GM18498 (cell line): Measurements from ENCODE around the gene WNT16.
"Not testable (repeated sequence)": the region's sequence is repeated elsewhere in the genome, so short reads cannot be mapped to it uniquely, and the experiment has no call there.

Source experiments
- ATAC-seq: cut with Tn5 transposase; IDR thresholded peaks from one replicate; pipeline ENCODE4 v1.9.1; 2021; ENCODE audit warnings: mild to moderate bottlenecking, moderate library complexity; ENCODE audit not compliant: unreplicated experiment

The WNT16 gene

DNA sequence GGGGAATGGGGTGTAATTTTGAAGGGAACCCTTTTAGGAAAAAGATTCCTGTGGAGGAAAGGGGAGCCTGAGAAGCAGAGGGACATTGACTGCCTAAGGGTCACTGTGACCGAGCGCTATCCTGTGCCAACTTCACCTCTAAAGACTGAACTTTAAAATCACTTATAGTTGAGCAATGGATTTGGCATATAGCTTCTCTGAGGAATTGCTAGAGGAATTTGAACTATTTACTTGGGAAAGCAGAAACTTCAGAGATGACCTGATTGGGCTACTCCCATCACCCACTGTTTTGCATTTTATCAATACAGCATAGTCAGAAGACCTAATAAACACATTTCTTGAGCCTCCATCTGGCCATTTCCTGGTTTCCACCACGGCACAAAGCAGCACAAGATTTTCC, 23.7 kb upstream of the WNT16 start:
- no peak for ATAC-seq

- peak; percentile 20 for ATAC-seq
Observed at GRCh38 chr7:121306565-121306964, 22.2 kb upstream of the WNT16 start.

DNA sequence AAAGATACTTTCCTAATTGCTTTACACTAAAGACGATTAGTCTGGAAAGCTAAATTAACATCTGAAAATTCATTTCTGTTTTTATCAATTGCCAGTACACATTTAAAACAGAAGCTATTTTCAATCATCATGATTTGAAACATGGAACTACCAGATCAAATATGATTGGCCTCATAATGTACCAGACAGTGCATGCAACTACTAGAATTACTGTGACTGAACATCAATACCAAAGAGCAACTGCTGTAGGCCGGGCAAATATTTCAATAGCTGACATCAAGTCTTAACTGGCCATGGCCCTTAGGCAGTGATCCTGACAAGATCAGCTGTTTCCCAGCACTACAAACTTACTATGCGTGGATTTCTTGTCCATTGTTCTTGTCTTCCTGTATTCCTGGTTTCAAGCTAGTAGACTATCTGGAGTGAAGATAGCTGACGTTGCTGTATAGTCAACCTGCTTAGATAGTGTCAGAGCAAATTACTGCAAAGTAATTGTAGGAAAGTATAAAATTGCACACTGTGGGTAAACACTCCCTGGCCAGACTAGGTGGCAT, 21.7 kb upstream of the WNT16 start:
- peak; percentile 28 for ATAC-seq

DNA sequence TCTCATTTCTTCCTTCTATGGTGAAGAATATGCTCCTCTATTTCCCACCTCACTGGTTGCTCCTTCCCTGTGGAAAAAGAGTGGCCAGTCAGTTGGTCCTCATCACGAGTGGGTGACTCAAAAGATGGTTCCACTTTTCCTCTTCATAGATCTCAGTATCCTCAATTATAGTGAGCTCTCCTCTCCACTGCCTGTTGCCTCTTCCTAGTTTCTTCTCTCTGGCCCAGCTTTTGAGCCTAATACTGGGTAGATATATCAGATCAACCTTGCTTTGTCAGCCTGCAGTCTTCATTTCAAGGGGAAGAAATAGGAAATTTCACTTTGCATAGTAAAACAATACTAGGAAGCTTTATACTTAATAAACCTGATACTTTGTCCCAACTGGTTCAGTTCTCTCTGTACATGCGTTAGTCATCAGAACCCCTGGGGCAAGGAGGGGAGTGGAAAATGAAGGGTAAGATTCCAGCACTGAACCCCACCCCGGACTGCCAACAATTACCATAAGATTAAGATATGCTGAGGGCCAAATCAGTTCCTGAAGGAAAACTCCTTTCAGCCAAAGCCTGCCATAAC, 15.5 kb upstream of the WNT16 start:
- peak; percentile 5 for ATAC-seq

- peak; percentile 93 for ATAC-seq
Observed at GRCh38 chr7:121313793-121314676, 14.8 kb upstream of the WNT16 start.

DNA sequence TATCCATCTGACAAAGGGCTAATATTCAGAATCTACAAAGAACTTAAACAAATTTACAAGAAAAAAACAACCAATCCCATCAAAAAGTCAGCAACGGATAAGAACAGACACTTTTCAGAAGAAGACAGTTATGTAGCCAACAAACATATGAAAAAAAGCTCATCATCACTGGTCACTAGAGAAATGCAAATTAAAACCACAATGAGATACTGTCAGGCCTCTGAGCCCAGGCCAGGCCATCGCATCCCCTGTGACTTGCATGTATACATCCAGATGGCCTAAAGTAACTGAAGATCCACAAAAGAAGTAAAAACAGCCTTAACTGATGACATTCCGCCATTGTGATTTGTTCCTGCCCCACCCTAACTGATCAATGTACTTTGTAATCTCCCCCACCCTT, 13.6 kb upstream of the WNT16 start:
- ATAC-seq, result not testable (repeated sequence)

GRCh38 chr7:121322460-121322859, 6.3 kb upstream of the WNT16 start:
- no peak for ATAC-seq

DNA sequence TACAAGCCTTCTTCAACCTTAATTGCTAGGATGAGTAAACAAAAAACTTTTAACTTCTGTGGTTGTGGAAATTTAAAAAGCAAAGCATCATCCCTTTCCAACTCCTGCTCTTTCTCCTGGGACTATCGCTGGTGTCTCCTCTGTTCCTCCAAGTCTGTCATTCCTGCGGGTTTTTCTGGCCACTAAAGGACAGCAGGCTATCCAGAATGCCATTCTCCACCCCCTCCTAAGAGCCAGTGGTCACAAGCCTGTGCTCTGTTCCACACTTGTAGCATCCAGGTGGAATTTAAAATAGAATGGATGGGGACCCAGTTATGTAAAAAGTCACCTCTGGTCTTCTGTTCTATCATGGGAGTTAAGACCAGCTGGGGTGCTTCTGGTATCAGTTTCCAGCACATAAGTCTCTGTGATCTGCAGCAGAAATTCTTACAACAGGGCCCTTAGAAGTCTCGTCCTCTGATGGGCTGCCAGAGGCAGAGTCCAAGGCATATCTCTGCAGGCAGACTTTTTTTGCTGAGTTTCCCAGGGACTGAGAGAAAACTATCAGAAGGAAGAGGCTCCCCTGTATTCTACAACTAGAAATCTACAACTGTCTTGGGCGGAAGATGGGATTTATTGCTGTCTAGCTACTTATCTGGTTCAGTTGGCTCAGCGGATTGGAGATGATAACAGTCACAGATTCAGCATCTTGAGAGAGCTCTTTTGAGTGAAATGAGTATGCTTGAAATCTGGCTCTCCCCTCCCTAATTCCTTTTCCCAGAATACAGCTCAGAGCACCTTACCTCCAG, 5.1 kb upstream of the WNT16 start:
- no peak for ATAC-seq

- ATAC-seq, result no peak
Observed at GRCh38 chr7:121327671-121328070, 1.1 kb upstream of the WNT16 start.

DNA sequence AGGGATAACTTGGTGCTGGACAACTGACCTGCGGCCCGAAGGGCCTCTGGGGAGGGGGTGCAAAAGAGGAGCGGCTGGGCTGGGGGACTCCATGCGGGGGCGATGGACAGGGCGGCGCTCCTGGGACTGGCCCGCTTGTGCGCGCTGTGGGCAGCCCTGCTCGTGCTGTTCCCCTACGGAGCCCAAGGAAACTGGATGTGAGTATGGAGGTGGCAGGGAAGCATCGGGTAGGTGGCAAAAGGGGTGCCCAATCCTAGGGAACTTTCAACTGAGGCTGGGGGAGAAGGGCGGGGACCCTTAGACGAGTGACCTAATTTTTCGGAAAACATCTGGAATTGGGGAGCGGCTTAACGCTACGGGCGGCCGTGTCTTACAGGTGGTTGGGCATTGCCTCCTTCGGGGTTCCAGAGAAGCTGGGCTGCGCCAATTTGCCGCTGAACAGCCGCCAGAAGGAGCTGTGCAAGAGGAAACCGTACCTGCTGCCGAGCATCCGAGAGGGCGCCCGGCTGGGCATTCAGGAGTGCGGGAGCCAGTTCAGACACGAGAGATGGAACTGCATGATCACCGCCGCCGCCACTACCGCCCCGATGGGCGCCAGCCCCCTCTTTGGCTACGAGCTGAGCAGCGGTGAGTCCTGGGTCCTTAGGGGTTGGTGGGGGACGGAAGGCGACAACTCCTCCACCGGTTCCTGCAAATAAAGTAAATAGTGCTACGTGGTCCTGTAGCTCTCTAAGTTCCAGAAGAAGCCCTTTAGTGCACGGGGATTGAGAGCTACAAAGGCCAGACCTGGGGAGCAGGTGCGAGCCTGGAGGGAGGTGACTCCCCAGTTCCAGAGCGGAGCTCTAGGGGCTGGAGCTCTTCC, 622 bp downstream of the WNT16 start:
- ATAC-seq, result peak; percentile 74

DNA sequence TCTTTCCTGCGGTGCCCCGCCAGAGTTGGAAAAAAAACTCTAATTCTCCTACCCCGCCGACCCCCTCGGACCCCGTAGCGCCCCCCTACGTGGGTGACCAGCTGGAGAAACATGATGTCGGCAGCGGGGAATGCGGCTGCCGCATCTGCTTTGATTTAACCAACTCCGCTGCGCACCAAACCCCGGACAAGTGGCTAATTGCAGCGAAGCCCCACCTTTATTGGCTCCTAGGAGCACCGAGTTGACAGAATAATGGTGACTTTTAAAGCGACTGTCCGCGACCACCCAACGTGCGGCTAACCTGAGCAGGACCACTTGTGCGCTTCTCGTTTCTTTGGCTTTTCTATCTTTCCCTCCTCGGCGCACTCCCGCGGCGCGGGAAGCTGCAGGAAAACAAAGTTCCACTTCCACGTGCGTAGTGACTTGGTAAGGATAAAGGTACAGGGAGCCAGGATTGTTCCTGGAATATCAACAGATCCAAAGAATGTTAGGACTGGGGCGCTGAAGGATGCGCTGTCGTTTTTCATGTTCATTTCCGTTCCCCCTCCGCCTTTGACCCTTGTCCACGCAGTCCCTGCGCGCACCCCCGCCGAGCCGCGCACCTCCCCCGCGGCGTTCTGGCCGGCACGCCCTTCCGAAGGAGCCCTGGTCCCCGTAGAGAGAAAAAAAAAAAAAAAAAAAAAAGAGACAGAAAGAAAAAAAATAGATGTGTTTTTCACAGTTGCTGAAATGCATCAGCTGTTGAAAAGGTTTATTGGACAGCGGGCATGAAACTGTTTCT, 1.4 kb downstream of the WNT16 start:
- peak; percentile 43 for ATAC-seq

- ATAC-seq, result no peak
Observed at GRCh38 chr7:121331048-121331447, 2.2 kb downstream of the WNT16 start.

GRCh38 chr7:121331574-121331973, 2.8 kb downstream of the WNT16 start:
- no peak for ATAC-seq

DNA sequence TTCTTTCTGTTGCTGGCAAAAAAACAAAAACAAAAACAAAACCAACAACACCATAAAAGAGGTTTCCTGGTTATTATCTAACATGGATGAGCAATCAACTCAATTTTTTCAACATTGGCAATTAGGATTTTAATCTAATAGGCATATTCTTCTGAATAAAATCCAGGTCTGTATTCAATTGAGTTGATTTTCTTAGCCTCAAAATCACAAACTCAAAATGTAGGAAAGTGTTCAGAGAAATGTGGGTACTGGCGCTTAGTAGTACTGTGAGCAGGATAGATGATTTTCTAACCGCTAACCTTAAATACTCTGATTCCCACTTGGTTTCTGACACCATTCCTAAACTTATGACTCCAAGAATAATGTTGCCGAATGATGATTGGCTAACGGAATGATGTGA, 5.6 kb downstream of the WNT16 start:
- no peak for ATAC-seq

DNA sequence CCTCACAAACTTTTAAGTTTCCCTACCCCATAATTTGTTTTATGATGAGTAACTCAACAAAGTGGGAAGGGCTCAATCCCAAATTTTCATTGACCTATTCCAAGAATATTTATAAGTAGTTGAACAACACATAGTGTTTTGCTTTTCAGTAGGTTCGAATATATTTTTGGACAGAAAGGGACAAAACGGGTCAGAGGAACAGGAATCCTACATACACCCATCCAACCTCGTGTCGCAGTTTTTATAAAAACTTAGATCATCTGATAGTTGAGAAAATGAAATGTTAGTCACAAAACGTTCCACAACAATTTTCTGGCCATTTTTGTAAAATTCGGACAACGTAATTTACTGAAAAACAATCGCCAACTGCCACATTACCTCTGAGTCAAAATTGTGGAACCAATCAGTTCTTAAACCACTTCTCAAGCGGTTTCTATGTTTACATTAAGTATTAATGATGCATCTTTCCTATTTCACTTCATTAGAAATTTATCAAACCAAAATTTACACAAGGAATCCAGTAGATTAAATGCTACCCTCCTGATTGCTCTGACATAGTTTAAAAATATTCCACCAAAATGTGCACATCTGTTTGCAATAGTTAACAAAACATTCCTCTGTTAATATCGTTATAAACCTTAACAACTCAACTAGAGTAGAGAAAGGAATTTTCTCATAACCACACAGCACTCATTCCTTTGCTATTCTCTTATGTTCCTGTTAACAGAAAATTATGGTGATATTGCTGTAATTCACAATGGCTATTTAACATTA, 6.3 kb downstream of the WNT16 start:
- no peak for ATAC-seq

DNA sequence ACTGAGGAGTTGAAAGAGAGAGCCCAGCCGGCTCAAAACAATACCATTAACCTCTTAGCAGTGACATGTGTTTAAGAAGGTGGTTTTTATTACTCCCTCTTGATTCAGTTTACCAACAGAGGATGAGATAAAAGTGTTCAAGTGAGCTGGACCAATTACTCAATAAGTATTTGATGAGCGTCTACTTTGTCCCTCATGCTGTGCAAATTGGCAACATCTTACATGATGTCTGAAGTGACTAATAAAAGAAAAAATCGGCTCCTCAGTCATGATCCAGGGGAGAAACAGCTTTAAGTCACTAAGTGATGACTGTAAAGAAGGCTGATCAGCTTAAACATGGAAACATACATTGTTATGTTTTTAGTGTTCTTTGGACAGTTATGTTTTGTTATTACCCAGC, 7.8 kb downstream of the WNT16 start:
- ATAC-seq, result no peak

GRCh38 chr7:121337398-121337797, 8.6 kb downstream of the WNT16 start:
- ATAC-seq, result peak; percentile 62

GRCh38 chr7:121339082-121339481, 10.3 kb downstream of the WNT16 start:
- peak; percentile 41 for ATAC-seq

DNA sequence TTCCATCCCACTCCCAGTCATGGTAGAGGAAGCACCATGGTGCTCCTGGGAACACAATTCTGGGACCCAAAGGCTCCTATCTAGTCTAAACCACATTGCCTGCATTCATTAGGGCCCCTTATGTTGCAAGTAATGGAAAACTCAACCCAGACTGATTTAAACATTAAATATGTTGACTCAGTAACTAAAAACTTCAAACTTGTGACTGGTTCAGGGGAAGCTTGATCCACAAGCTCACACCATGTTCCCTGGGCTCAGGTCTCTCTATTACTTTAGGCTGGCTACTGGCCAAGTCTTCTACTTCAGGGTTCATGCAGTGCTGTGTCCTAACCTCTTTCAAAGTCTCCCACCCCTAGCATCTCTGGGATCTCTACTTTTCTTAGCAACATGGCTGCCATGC, 13.1 kb downstream of the WNT16 start:
- no peak for ATAC-seq
